Psoas muscle (tissue), 8 donors: ENCODE measurements around the gene SEMA3B. TPM values are rescaled to one million over a fixed set of nuclear protein-coding genes. Genes with fewer than 3 reads are reported as not detected.

ENCODE experiments used
- ATAC-seq, 4 donors: fragments of 200-7000 bp; cut with Tn5 transposase; one replicate each; pipeline ENCODE4 v1.9.1; 2020; ENCODE audit warnings: moderate library complexity in 3 of 4, mild to moderate bottlenecking in 2 of 4
- DNase-seq, 2 donors: peaks; one replicate each; pipeline ENCODE4 v3.0.0-alpha.2; 2020
- H3K27ac ChIP-seq: fragments of 200-600 bp; one replicate; pipeline ENCODE4 v1.8.0; 2022
- H3K27me3 ChIP-seq, 3 donors: fragments of 200-600 bp in 1 of 3; one replicate each; pipeline versions ENCODE4 v1.6.1 to v1.8.0; 2013 to 2022; ENCODE audit warnings: low read length in 2 of 3, mild to moderate bottlenecking in 2 of 3, moderate library complexity in 1 of 3; ENCODE audit not compliant: insufficient read depth in 3 of 3
- H3K36me3 ChIP-seq, 2 donors: fragments of 200-600 bp in 1 of 2; one replicate each; pipeline versions ENCODE4 v1.6.1 to v1.8.0; 2013 to 2022; ENCODE audit warnings: low read depth in 1 of 2, mild to moderate bottlenecking in 1 of 2, moderate library complexity in 1 of 2; ENCODE audit not compliant: insufficient read depth in 1 of 2
- H3K4me1 ChIP-seq: fragments of 200-600 bp; one replicate; pipeline ENCODE4 v1.8.0; 2022
- H3K4me3 ChIP-seq: fragments of 200-600 bp; one replicate; pipeline ENCODE4 v1.8.0; 2022; ENCODE audit warnings: mild to moderate bottlenecking
- H3K9me3 ChIP-seq: fragments of 200-600 bp; one replicate; pipeline ENCODE4 v1.8.0; 2022
- WGBS, 3 donors: extraction: QIAGEN DNeasy Blood & Tissue Kit; methylation state at CpG; one replicate each; pipeline versions ENCODE4 v1.1.6 to v1.1.7; 2013; 5-methylcytosine and 5-hydroxymethylcytosine counted together
- intact Hi-C, 2 donors: fragments of 100-400 bp; cut with DNase I; formaldehyde crosslinking; loops; one replicate each; pipeline versions ENCODE4 v1.11.0 to v1.14.2; 2022
- polyA plus RNA-seq, 3 donors: library from polyadenylated mRNA; stranded (reverse); fragments of 200-250 nt; gene quantifications; one replicate each; pipeline ENCODE4 v1.2.3, GENCODE V29; 2013
- total RNA-seq, 4 donors: library from RNA; stranded (reverse); fragmentation: NEBNext Ultra II Directional in 2 of 4; extraction: Animal tissue kit (Norgen Biotek cat#: 25700) in 2 of 4; gene quantifications; one replicate each; pipeline versions ENCODE4 v1.2.1 to v1.2.4, GENCODE V29; 2021 to 2023
- TF ChIP-seq, protein P1 (sequence below): fragments of 200-600 bp; IDR thresholded peaks from one replicate; pipeline ENCODE4 v1.8.0; 2022; ENCODE audit warnings: antibody characterized with exemption
- donor health status: healthy with polysubstance abuse.
- donor health status: DM: no; HTN: no; CAD: no; lungs with moderate emphysema.
- donor health status: Bipolar disorder and iron deficiency.
- donor health status: healthy.
- donor health status: DM: yes; HTN: yes; CAD: no.
- donor health status: DM: no; HTN: no; CAD: no.
- donor health status: DM: no; HTN: no; CAD: no.
- donor health status: DM: yes; HTN: yes; CAD: no.

SEMA3B gene
- total and polyA plus RNA-seq, 7 donors: 2.1 to 6.8 (median 3.4) TPM

GRCh38 chr3:50293079-50293801, 24.3 kb downstream of the SEMA3B start:
- Histone ChIP-seq H3K4me1 (peaks cover 24% of the 10 kb centered on the region), H3K27me3 (no peaks in the 10 kb centered on the region), H3K36me3 (peaks cover 5 to 31% of the 10 kb centered on the region in 2 donors), H3K9me3 (no peaks in the 10 kb centered on the region), H3K27ac (peak overlapping the region; percentile 99), H3K4me3 (peak overlapping the region; percentile 96)
- DNase-seq: no peak
- intact Hi-C loops: no loop called here
- TF ChIP-seq, protein P1, sequence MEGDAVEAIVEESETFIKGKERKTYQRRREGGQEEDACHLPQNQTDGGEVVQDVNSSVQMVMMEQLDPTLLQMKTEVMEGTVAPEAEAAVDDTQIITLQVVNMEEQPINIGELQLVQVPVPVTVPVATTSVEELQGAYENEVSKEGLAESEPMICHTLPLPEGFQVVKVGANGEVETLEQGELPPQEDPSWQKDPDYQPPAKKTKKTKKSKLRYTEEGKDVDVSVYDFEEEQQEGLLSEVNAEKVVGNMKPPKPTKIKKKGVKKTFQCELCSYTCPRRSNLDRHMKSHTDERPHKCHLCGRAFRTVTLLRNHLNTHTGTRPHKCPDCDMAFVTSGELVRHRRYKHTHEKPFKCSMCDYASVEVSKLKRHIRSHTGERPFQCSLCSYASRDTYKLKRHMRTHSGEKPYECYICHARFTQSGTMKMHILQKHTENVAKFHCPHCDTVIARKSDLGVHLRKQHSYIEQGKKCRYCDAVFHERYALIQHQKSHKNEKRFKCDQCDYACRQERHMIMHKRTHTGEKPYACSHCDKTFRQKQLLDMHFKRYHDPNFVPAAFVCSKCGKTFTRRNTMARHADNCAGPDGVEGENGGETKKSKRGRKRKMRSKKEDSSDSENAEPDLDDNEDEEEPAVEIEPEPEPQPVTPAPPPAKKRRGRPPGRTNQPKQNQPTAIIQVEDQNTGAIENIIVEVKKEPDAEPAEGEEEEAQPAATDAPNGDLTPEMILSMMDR: no peak
- 49 to 57% (median 50%) methylated on average over 12 of the region's 12 CpGs for WGBS, 3 donors
- ATAC-seq: peak in 1 of 4 donors; percentile 1

- no peaks in the 10 kb centered on the region for H3K9me3 ChIP-seq
- peaks cover 30% of the 10 kb centered on the region for H3K4me1 ChIP-seq
- H3K36me3 ChIP-seq: peaks cover 4 to 23% of the 10 kb centered on the region in 2 donors
- no peak for ATAC-seq
- no peak for DNase-seq
- TF ChIP-seq, protein P1: no peak
- H3K4me3 ChIP-seq: no peak overlapping the region
- peak overlapping the region; percentile 99 for H3K27ac ChIP-seq
- 85 to 89% (median 87%) methylated on average over 4 of the region's 4 CpGs for WGBS, 3 donors
- intact Hi-C loops: no loop called here
- H3K27me3 ChIP-seq: no peaks in the 10 kb centered on the region
These were observed 25.1 kb downstream of the SEMA3B start for GRCh38 chr3:50294089-50294488.

DNA sequence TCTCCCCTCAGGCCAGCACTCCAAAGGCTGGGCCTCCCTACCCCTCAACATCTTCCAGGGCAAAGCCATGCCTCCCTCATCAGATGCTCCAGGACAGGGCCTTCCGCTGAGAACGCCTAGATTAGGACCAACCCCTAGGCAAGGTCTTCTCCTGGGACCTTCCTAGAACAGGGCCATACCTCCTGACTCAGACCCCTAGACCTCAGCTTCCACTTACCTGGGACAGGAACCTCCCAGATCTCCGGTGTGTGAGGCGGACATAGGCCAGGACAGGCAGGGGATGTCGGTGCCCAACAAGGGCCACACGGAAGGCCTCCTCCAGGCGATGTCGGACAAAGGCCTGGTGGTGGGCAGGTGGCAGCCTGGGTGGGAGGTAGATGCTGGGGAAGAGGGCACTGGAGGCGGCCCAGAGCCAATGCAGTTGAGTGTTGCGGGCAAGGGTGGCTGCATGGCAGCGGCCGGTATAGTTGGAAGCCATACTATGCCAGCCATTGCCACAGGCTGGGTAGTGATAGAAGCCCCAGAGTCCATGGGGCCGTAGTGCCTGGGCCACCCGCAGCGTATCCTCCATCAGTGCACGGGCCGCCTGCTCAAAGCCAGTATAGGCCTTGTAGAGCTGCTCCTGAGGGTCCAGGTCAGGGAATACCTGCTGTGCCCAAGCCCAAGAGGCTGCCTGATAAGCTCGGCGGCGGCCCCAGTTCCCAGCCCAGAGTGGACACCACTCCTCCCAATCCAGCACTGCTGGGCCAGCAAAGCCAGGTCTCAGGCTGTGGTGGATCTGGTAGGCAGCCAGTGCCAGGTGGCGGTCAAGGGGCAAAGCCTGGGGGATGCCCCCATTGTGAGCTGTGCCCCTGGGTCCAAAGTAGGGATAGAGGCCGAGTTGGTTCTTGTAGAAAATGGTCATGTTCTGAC, 25.8 kb downstream of the SEMA3B start:
- H3K4me3 ChIP-seq: no peak overlapping the region
- no peak for DNase-seq
- no peak for ATAC-seq
- H3K36me3 ChIP-seq: peaks cover 4 to 16% of the 10 kb centered on the region in 2 donors
- intact Hi-C loops: no loop called here
- 86 to 93% (median 91%) methylated on average over 22 of the region's 22 CpGs for WGBS, 3 donors
- no peak overlapping the region for H3K27ac ChIP-seq
- no peaks in the 10 kb centered on the region for H3K27me3 ChIP-seq
- H3K4me1 ChIP-seq: peaks cover 31% of the 10 kb centered on the region
- H3K9me3 ChIP-seq: no peaks in the 10 kb centered on the region
- TF ChIP-seq, protein P1: no peak

DNA sequence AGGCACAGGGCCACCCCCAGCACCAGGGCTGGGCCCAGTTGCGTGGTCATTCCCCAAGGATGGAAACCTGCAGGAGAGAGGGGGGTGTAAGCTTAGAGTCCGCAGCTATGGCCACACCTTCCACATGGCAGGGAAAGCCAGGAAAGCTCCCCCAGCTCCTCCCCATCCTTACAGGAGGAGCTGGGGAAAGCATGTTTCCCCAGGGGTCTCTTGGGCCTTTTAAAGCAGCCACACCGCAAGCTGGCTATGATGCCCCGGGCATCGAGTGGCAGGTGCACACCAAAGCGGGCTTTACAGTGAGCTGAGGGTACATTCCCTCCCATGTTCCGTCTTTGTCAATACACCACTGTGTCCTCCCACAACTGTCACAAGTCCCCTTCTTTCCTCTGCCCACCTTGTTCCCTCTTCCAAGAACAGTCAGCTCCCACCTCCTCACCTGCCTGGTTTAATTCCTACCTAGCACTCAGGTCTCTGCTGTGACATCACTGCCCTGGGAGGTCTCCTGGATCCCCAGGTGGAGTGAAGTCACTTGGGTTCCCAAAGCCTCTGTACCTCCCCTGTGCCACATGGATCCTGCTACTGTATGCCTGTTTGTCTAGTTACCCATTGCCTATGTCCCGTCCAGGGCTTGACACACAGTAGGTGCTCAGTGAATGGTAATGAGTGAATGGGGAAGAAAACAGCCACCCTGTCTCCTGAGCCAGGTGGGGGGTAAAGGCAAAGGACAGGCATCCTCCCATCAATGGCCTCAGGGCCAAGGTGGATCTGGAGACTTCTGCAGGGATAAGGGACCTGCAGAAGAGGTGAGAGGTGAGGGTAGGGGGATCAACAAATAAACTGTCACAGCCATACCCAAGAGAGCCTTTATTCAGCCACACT, 26.8 kb downstream of the SEMA3B start:
- WGBS, 3 donors: 79 to 81% (median 81%) methylated on average over 8 of the region's 8 CpGs
- H3K36me3 ChIP-seq: peaks cover 0 to 6% of the 10 kb centered on the region in 2 donors
- H3K4me3 ChIP-seq: no peak overlapping the region
- no peak for ATAC-seq
- no peak overlapping the region for H3K27ac ChIP-seq
- TF ChIP-seq, protein P1: no peak
- H3K9me3 ChIP-seq: no peaks in the 10 kb centered on the region
- intact Hi-C loops: no loop called here
- DNase-seq: no peak
- no peaks in the 10 kb centered on the region for H3K27me3 ChIP-seq
- peaks cover 38% of the 10 kb centered on the region for H3K4me1 ChIP-seq
